ENCODE measurements around the gene ARHGAP44.

Gene ARHGAP44

DNA sequence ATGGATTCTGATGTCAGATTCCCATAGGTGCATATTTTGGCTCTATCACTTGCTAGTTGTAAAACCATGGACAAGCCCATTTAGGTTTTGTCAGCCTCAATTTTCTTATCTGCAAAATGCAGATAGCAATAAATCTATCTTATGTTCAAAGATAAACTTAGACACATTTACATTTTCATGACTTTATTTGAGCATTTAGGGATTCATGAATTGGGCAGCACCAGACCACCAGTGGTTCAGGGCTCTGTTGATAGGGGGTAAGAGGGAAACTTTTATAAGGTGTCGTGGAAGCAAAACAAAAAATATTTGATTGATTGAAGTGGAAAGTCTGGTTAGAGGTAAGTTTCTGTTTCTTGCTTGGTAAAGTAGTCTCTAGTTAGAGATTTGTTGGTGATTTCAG lies 17.3 kb downstream of the ARHGAP44 start:
- Histone ChIP-seq H3K4me2 (ENCODE audit: low read length) (no peak overlapping the region), H3K79me2 (ENCODE audit: low read length) (peaks cover 34% of the 10 kb centered on the region), H4K20me1 (ENCODE audit: insufficient read depth, low read length) (no peaks in the 10 kb centered on the region), H3K27ac (ENCODE audit: low read length) (no peak overlapping the region), H3K36me3 (replicated peaks; ENCODE audit: low read depth, low read length) (peaks cover 5% of the 10 kb centered on the region), H3K27me3 (ENCODE audit: low read depth, low read length) (no peaks in the 10 kb centered on the region), H3K9me3 (ENCODE audit: insufficient read depth, low read length) (no peaks in the 10 kb centered on the region), H3K4me1 (ENCODE audit: low read length) (peaks cover 7% of the 10 kb centered on the region), H2AFZ (ENCODE audit: low read depth, low read length) (no peak overlapping the region), H3K9ac (ENCODE audit: low read length) (no peak overlapping the region), H3K4me3 (ENCODE audit: low read length) (no peak overlapping the region)
- TF ChIP-seq, protein P1, sequence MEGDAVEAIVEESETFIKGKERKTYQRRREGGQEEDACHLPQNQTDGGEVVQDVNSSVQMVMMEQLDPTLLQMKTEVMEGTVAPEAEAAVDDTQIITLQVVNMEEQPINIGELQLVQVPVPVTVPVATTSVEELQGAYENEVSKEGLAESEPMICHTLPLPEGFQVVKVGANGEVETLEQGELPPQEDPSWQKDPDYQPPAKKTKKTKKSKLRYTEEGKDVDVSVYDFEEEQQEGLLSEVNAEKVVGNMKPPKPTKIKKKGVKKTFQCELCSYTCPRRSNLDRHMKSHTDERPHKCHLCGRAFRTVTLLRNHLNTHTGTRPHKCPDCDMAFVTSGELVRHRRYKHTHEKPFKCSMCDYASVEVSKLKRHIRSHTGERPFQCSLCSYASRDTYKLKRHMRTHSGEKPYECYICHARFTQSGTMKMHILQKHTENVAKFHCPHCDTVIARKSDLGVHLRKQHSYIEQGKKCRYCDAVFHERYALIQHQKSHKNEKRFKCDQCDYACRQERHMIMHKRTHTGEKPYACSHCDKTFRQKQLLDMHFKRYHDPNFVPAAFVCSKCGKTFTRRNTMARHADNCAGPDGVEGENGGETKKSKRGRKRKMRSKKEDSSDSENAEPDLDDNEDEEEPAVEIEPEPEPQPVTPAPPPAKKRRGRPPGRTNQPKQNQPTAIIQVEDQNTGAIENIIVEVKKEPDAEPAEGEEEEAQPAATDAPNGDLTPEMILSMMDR (IDR thresholded peaks at IDR 0.05; ENCODE audit: low read depth, low read length), result no peak
- TF ChIP-seq EZH2phosphoT487 (IDR thresholded peaks at IDR 0.05; ENCODE audit: low read depth), result no peak

DNA sequence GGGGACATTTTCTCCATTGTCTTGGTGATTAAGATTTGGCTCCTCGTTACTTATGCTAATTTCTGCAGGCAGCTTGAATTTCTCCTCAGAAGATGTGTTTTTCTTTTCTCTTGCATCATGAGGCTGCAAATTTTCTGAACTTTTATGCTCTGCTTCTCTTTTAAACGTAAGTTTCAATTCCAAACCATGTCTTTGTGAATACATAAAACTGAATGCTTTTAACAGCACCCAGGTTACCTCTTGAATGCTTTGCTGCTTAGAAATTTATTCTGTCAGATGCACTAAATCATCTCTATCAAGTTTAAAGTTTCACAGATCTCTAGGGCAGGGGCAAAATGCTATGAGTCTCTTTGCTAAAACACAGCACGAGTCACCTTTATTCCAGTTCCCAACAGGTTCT lies 19.4 kb downstream of the ARHGAP44 start:
- Histone ChIP-seq H3K9me3 (ENCODE audit: insufficient read depth, low read length) (no peaks in the 10 kb centered on the region), H3K27ac (ENCODE audit: low read length) (no peak overlapping the region), H3K27me3 (ENCODE audit: low read depth, low read length) (no peaks in the 10 kb centered on the region), H3K4me3 (ENCODE audit: low read length) (no peak overlapping the region), H3K79me2 (ENCODE audit: low read length) (peaks cover 30% of the 10 kb centered on the region), H4K20me1 (ENCODE audit: insufficient read depth, low read length) (no peaks in the 10 kb centered on the region), H3K4me1 (ENCODE audit: low read length) (peaks cover 12% of the 10 kb centered on the region), H3K4me2 (ENCODE audit: low read length) (no peak overlapping the region), H3K36me3 (replicated peaks; ENCODE audit: low read depth, low read length) (peaks cover 5% of the 10 kb centered on the region), H3K9ac (ENCODE audit: low read length) (no peak overlapping the region), H2AFZ (ENCODE audit: low read depth, low read length) (no peak overlapping the region)
- TF ChIP-seq, protein P1 (IDR thresholded peaks at IDR 0.05; ENCODE audit: low read depth, low read length), result no peak
- TF ChIP-seq EZH2phosphoT487 (IDR thresholded peaks at IDR 0.05; ENCODE audit: low read depth), result no peak

DNA sequence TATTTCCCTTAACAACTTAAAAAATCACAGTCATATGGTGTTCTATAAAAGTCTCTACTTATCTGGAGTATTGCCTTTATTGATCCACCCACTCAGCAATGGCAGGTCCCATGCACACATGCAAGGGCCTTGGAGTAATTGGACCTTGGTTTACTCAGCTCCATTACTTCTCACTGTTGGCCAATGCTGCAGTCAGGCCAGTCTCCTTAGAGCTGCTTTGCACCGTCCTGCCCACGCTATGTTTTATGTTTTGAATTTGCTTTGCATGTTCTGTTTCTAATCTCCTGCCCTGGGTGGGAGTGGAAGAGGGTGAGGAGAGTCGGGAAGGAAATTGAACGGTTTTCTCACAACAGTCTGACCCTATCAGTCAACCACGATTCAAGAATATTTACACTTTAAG lies 23.6 kb downstream of the ARHGAP44 start:
- Histone ChIP-seq H3K36me3 (replicated peaks; ENCODE audit: low read depth, low read length) (peaks cover 4% of the 10 kb centered on the region), H3K27ac (ENCODE audit: low read length) (no peak overlapping the region), H3K4me2 (ENCODE audit: low read length) (no peak overlapping the region), H3K9me3 (ENCODE audit: insufficient read depth, low read length) (no peaks in the 10 kb centered on the region), H2AFZ (ENCODE audit: low read depth, low read length) (no peak overlapping the region), H3K9ac (ENCODE audit: low read length) (no peak overlapping the region), H4K20me1 (ENCODE audit: insufficient read depth, low read length) (no peaks in the 10 kb centered on the region), H3K27me3 (ENCODE audit: low read depth, low read length) (no peaks in the 10 kb centered on the region), H3K4me1 (ENCODE audit: low read length) (peaks cover 48% of the 10 kb centered on the region), H3K4me3 (ENCODE audit: low read length) (no peak overlapping the region), H3K79me2 (ENCODE audit: low read length) (peaks cover 19% of the 10 kb centered on the region; the same call in 1 of the 2 replicates)
- no peak for TF ChIP-seq EZH2phosphoT487 (IDR thresholded peaks at IDR 0.05; ENCODE audit: low read depth)
- TF ChIP-seq, protein P1 (IDR thresholded peaks at IDR 0.05; ENCODE audit: low read depth, low read length), result no peak

DNA sequence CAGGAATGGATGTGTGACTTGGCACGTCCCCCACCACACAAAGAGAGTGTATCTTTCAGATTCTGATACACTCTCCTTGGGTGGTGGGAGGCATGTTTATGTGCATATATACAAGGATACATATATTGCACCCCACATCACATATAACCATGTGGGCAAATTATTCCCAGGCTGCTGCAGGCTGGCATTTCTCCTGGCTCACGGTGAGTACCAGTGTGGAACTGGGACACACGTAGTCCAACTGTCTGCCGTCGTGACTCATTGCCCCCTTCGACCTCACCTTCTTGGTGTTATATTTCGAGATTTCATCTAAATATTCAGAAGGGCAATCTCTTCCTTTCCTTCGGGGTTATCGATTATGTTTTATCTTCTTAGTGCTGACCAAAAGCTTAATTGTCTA lies 24.4 kb downstream of the ARHGAP44 start:
- Histone ChIP-seq H3K79me2 (ENCODE audit: low read length) (peaks cover 19% of the 10 kb centered on the region; the same call in 1 of the 2 replicates), H3K4me3 (ENCODE audit: low read length) (no peak overlapping the region), H3K27me3 (ENCODE audit: low read depth, low read length) (no peaks in the 10 kb centered on the region), H3K9ac (ENCODE audit: low read length) (no peak overlapping the region), H2AFZ (ENCODE audit: low read depth, low read length) (no peak overlapping the region), H3K27ac (ENCODE audit: low read length) (no peak overlapping the region), H3K4me2 (ENCODE audit: low read length) (no peak overlapping the region), H3K4me1 (ENCODE audit: low read length) (peaks cover 48% of the 10 kb centered on the region), H3K9me3 (ENCODE audit: insufficient read depth, low read length) (no peaks in the 10 kb centered on the region), H3K36me3 (replicated peaks; ENCODE audit: low read depth, low read length) (peaks cover 12% of the 10 kb centered on the region), H4K20me1 (ENCODE audit: insufficient read depth, low read length) (no peaks in the 10 kb centered on the region)
- TF ChIP-seq, protein P1 (IDR thresholded peaks at IDR 0.05; ENCODE audit: low read depth, low read length), result no peak
- no peak for TF ChIP-seq EZH2phosphoT487 (IDR thresholded peaks at IDR 0.05; ENCODE audit: low read depth)
